Psoas muscle (tissue), 8 donors: ENCODE data around the gene HES7. TPM values are rescaled to one million over a fixed set of nuclear protein-coding genes. Genes with fewer than 3 reads are reported as not detected.

Source experiments
- ATAC-seq, 4 donors: fragments of 200-7000 bp; cut with Tn5 transposase; one replicate each; pipeline ENCODE4 v1.9.1; 2020; ENCODE audit warnings: moderate library complexity in 3 of 4, mild to moderate bottlenecking in 2 of 4
- DNase-seq, 2 donors: peaks; one replicate each; pipeline ENCODE4 v3.0.0-alpha.2; 2020
- H3K27ac ChIP-seq: fragments of 200-600 bp; one replicate; pipeline ENCODE4 v1.8.0; 2022
- H3K27me3 ChIP-seq, 3 donors: fragments of 200-600 bp in 1 of 3; one replicate each; pipeline versions ENCODE4 v1.6.1 to v1.8.0; 2013 to 2022; ENCODE audit warnings: low read length in 2 of 3, mild to moderate bottlenecking in 2 of 3, moderate library complexity in 1 of 3; ENCODE audit not compliant: insufficient read depth in 3 of 3
- H3K36me3 ChIP-seq, 2 donors: fragments of 200-600 bp in 1 of 2; one replicate each; pipeline versions ENCODE4 v1.6.1 to v1.8.0; 2013 to 2022; ENCODE audit warnings: low read depth in 1 of 2, mild to moderate bottlenecking in 1 of 2, moderate library complexity in 1 of 2; ENCODE audit not compliant: insufficient read depth in 1 of 2
- H3K4me1 ChIP-seq: fragments of 200-600 bp; one replicate; pipeline ENCODE4 v1.8.0; 2022
- H3K4me3 ChIP-seq: fragments of 200-600 bp; one replicate; pipeline ENCODE4 v1.8.0; 2022; ENCODE audit warnings: mild to moderate bottlenecking
- H3K9me3 ChIP-seq: fragments of 200-600 bp; one replicate; pipeline ENCODE4 v1.8.0; 2022
- WGBS, 3 donors: extraction: QIAGEN DNeasy Blood & Tissue Kit; methylation state at CpG; one replicate each; pipeline versions ENCODE4 v1.1.6 to v1.1.7; 2013; 5-methylcytosine and 5-hydroxymethylcytosine counted together
- intact Hi-C, 2 donors: fragments of 100-400 bp; cut with DNase I; formaldehyde crosslinking; loops; one replicate each; pipeline versions ENCODE4 v1.11.0 to v1.14.2; 2022
- polyA plus RNA-seq, 3 donors: library from polyadenylated mRNA; stranded (reverse); fragments of 200-250 nt; gene quantifications; one replicate each; pipeline ENCODE4 v1.2.3, GENCODE V29; 2013
- total RNA-seq, 4 donors: library from RNA; stranded (reverse); fragmentation: NEBNext Ultra II Directional in 2 of 4; extraction: Animal tissue kit (Norgen Biotek cat#: 25700) in 2 of 4; gene quantifications; one replicate each; pipeline versions ENCODE4 v1.2.1 to v1.2.4, GENCODE V29; 2021 to 2023
- TF ChIP-seq, protein P1 (sequence below): fragments of 200-600 bp; IDR thresholded peaks from one replicate; pipeline ENCODE4 v1.8.0; 2022; ENCODE audit warnings: antibody characterized with exemption
- donor health status: healthy with polysubstance abuse.
- donor health status: DM: no; HTN: no; CAD: no; lungs with moderate emphysema.
- donor health status: Bipolar disorder and iron deficiency.
- donor health status: healthy.
- donor health status: DM: yes; HTN: yes; CAD: no.
- donor health status: DM: no; HTN: no; CAD: no.
- donor health status: DM: no; HTN: no; CAD: no.
- donor health status: DM: yes; HTN: yes; CAD: no.

Gene HES7
- total and polyA plus RNA-seq, 7 donors, result 0.10 to 0.30 TPM; not detected in 5

DNA sequence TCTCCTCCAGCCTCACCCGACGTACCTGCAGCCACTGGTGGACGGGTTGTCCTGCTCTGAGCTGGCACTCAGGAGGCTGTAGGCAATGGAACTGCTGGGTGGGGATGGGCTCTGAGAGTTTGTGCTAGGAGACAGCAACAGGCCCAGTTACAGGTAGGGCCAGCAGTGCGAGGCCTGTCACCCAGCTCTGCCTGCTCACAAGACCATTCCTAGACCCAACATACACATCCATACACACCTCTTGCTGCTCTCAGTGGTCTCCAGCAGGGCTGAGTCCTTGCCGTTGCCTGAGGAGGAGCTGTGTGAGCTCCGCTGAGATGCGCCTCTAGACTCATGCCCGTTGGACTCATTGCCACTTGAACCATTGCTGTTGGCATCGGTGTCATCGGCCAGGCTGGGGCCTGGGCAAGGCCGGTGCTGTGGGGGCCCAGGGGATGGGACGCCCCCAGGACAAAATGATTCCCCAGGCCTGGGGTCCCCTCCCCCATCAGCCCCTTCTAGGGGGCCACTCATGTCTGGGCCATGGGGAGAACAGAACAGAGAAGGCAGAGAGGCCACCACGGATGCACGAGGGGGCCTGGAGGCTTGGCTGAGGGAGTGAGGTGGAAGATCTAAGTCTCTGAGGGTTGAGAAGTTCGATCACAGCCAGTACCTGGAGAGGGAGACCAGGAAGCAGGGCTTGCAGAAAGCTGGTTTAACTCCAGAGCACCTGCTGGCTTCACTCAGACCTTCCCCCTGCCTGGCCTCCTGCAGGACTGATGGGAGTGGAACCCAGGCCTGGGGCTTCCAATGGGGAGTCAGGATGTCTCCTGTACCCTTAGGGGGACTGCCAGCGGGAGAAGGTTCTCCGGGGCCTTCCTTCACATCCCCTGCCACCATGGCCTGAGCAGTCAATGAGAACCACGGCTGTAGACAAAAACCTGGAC lies 26.6 kb upstream of the HES7 start:
- H3K9me3 ChIP-seq, result no peaks in the 10 kb centered on the region
- 47 to 61% (median 49%) methylated on average over 18 of the region's 18 CpGs for WGBS, 3 donors
- intact Hi-C loops, result no loop called here
- no peak for ATAC-seq
- peak overlapping the region; percentile 100 for H3K27ac ChIP-seq
- H3K4me1 ChIP-seq, result peaks cover 49% of the 10 kb centered on the region
- no peaks in the 10 kb centered on the region for H3K27me3 ChIP-seq
- TF ChIP-seq, protein P1, sequence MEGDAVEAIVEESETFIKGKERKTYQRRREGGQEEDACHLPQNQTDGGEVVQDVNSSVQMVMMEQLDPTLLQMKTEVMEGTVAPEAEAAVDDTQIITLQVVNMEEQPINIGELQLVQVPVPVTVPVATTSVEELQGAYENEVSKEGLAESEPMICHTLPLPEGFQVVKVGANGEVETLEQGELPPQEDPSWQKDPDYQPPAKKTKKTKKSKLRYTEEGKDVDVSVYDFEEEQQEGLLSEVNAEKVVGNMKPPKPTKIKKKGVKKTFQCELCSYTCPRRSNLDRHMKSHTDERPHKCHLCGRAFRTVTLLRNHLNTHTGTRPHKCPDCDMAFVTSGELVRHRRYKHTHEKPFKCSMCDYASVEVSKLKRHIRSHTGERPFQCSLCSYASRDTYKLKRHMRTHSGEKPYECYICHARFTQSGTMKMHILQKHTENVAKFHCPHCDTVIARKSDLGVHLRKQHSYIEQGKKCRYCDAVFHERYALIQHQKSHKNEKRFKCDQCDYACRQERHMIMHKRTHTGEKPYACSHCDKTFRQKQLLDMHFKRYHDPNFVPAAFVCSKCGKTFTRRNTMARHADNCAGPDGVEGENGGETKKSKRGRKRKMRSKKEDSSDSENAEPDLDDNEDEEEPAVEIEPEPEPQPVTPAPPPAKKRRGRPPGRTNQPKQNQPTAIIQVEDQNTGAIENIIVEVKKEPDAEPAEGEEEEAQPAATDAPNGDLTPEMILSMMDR, result no peak
- DNase-seq, result peak in 1 of 2 donors; percentile 19
- peak overlapping the region; percentile 97 for H3K4me3 ChIP-seq
- H3K36me3 ChIP-seq, result peaks cover 25 to 61% of the 10 kb centered on the region in 2 donors

DNA sequence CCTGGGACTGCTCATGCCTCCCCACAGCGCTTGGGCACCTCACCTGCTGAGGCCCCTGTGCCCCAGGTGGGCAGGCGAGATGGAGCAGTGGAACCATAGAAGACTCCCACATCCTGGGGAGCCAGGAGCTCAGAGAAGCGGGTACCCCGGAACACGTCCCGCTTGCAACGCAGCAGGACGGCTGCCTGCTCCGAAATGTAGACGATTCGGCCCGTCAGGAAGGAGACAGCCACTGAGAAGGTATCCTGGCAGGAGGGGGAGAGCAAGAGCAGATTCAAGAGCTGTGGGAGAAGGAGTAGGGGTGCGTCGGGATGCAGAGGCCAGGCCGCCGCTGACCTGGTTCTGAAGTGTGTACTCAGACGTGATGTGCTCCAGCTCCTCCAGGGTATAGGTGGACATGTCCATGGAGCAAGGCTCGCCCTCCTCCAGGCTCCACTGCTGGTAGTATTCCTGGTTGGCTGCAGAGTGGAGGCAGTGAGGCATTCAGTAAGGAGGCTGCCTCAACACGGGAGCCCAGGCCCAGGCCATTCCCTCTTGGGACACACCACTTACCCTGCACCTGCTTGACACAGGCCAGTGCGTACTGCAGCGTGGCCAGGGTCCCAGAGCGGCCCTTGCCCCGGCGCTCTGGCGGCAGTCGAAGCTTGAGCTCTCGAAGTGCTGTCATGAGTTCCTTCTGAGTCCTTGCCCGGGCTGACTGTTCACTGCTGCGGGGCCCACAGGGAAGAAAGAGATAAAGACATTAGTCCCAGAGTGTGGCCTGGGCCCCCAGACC lies 25.7 kb upstream of the HES7 start:
- Histone ChIP-seq H3K27me3 (no peaks in the 10 kb centered on the region), H3K36me3 (peaks cover 26 to 69% of the 10 kb centered on the region in 2 donors), H3K4me1 (peaks cover 49% of the 10 kb centered on the region), H3K27ac (peak overlapping the region; percentile 100), H3K4me3 (peak overlapping the region; percentile 97), H3K9me3 (no peaks in the 10 kb centered on the region)
- DNase-seq, result peak in 1 of 2 donors; percentile 28
- TF ChIP-seq, protein P1, result no peak
- ATAC-seq, result no peak
- intact Hi-C loops, result loop anchor here in 1 of 2 donors (10.0 kb wide), 1 partner anchor 905 kb away; the partner anchor contains the start of gene GABARAP
- 80 to 89% (median 83%) methylated on average over 28 to 29 of the region's 29 CpGs for WGBS, 3 donors

DNA sequence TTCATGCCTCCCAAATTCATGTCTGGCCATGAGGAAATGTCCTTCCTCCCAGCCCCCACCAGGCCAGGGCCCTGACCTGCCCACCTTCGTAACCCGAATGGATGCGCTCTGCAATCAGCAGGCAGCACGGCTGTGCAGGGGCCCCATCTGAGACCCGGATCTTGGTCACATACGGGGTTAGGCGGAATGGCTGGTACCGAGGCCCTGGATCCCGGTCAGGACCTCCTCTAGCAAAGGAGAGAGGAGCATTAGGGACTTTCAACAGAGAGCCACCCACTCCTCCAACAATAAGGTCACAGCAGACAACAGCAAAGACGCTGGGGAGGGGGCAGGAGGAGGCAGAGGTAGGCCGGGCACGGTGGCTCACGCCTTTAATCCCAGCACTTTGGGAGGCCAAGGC lies 24.7 kb upstream of the HES7 start:
- Histone ChIP-seq H3K36me3 (peaks cover 26 to 80% of the 10 kb centered on the region in 2 donors), H3K27me3 (no peaks in the 10 kb centered on the region), H3K4me3 (no peak overlapping the region), H3K9me3 (no peaks in the 10 kb centered on the region), H3K4me1 (peaks cover 46% of the 10 kb centered on the region), H3K27ac (peak overlapping the region; percentile 100)
- 78 to 92% (median 80%) methylated on average over 13 of the region's 13 CpGs for WGBS, 3 donors
- intact Hi-C loops, result loop anchor here in 1 of 2 donors (10.0 kb wide), 1 partner anchor 904 kb away; the partner anchor contains the start of gene GABARAP
- ATAC-seq (no peak), DNase-seq (no peak)
- TF ChIP-seq, protein P1, result no peak

DNA sequence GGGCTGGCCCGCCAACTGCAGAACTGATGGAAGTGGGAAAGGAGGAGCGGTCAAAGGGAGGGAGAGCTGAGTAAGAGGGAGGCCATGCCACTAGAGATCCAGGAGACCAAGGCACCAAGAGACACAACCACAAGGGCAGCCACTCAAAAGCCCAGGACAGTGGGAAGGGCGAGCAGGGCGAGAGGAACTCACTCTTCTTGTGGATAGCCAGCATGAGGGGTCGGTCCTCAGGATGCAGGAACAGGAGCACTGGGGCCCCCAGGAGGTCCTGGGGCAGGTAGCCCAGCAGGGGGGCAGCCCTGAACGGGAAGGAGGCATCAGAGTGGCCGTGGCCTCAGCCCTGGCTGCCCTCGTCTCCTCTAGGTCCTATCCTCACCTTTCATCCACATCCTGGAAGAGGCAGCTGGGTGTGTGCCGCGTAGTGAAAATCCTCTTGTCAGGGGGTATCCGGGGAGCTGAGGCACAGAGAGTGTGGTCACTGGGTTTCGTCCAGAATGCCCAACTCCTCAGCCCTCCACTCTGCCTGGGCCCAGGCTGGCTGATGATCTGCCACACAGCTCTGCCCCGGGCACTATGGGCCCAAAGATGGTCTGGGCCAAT lies 24.0 kb upstream of the HES7 start:
- H3K27me3 ChIP-seq, result no peaks in the 10 kb centered on the region
- H3K27ac ChIP-seq, result peak overlapping the region; percentile 100
- peaks cover 40% of the 10 kb centered on the region for H3K4me1 ChIP-seq
- H3K9me3 ChIP-seq, result no peaks in the 10 kb centered on the region
- DNase-seq, result no peak
- H3K36me3 ChIP-seq, result peaks cover 26 to 80% of the 10 kb centered on the region in 2 donors
- TF ChIP-seq, protein P1, result no peak
- intact Hi-C loops, result loop anchor here in 1 of 2 donors (10.0 kb wide), 1 partner anchor 903 kb away; the partner anchor contains the start of gene GABARAP
- H3K4me3 ChIP-seq, result no peak overlapping the region
- WGBS, 3 donors, result 77 to 90% (median 88%) methylated on average over 10 to 13 of the region's 13 CpGs
- no peak for ATAC-seq
